DMS53 (cell line): ENCODE results near the gene PRSS53.
A peak's percentile ranks its signal among the peaks of the same experiment; 100 is the strongest.

ENCODE experiments used
- DNase-seq: peaks from one replicate; lab custom pipeline; 2025; lab: John Stamatoyannopoulos, UW

Gene PRSS53

GRCh38 chr16:31093132-31093703, 4.5 kb upstream of the PRSS53 start:
- DNase-seq = no peak

- DNase-seq = no peak
These were observed 3.6 kb upstream of the PRSS53 start for GRCh38 chr16:31092330-31092729.

- DNase-seq = no peak
These were observed 1.8 kb upstream of the PRSS53 start for GRCh38 chr16:31090540-31090939.

- no peak for DNase-seq
These were observed 456 bp upstream of the PRSS53 start for GRCh38 chr16:31089199-31089598.

- peak; percentile 24 for DNase-seq
These were observed 772 bp downstream of the PRSS53 start for GRCh38 chr16:31087971-31088370.

- DNase-seq = no peak
These were observed 1.3 kb downstream of the PRSS53 start for GRCh38 chr16:31087481-31087880.

- DNase-seq = no peak
These were observed 2.2 kb downstream of the PRSS53 start for GRCh38 chr16:31086629-31086906.

GRCh38 chr16:31085873-31086628, 2.7 kb downstream of the PRSS53 start:
- no peak for DNase-seq

- DNase-seq = no peak
These were observed 3.3 kb downstream of the PRSS53 start for GRCh38 chr16:31085411-31085810.

- no peak for DNase-seq
These were observed 4.0 kb downstream of the PRSS53 start for GRCh38 chr16:31084584-31085302.

GRCh38 chr16:31083981-31084380, 4.8 kb downstream of the PRSS53 start:
- no peak for DNase-seq

- no peak for DNase-seq
These were observed 5.2 kb downstream of the PRSS53 start for GRCh38 chr16:31083556-31083955.

- DNase-seq = no peak
These were observed 5.7 kb downstream of the PRSS53 start for GRCh38 chr16:31083081-31083480.

GRCh38 chr16:31082368-31083045, 6.2 kb downstream of the PRSS53 start:
- DNase-seq = no peak

- DNase-seq = no peak
These were observed 7.1 kb downstream of the PRSS53 start for GRCh38 chr16:31081428-31082351.

GRCh38 chr16:31080756-31081419, 7.9 kb downstream of the PRSS53 start:
- no peak for DNase-seq

GRCh38 chr16:31080035-31080629, 8.6 kb downstream of the PRSS53 start:
- DNase-seq = no peak

- DNase-seq = no peak
These were observed 9.3 kb downstream of the PRSS53 start for GRCh38 chr16:31079342-31079944.

GRCh38 chr16:31078597-31079341, 10.0 kb downstream of the PRSS53 start:
- no peak for DNase-seq
